AG09309 (cell line): ENCODE data around the gene GPR183.
A peak's percentile ranks its signal among the peaks of the same experiment; 100 is the strongest.

Experiments used
- DNase-seq: peaks from one replicate; pipeline ENCODE4 v3.0.0-alpha.2; 2010; ENCODE audit warnings: low read depth
- H3K4me3 ChIP-seq: 2 replicates; pipeline ENCODE4 v1.5.1; 2011; ENCODE audit warnings: mild to moderate bottlenecking, low read depth, low read length, moderate library complexity; ENCODE audit not compliant: control insufficient read depth
- TF ChIP-seq, protein P1 (sequence below): IDR thresholded peaks from 2 replicates; pipeline ENCODE4 v1.5.1; 2011; ENCODE audit warnings: mild to moderate bottlenecking, low read depth, low read length, inconsistent platforms; ENCODE audit not compliant: insufficient read depth, control insufficient read depth; ENCODE audit errors: missing control alignments

The GPR183 gene

DNA sequence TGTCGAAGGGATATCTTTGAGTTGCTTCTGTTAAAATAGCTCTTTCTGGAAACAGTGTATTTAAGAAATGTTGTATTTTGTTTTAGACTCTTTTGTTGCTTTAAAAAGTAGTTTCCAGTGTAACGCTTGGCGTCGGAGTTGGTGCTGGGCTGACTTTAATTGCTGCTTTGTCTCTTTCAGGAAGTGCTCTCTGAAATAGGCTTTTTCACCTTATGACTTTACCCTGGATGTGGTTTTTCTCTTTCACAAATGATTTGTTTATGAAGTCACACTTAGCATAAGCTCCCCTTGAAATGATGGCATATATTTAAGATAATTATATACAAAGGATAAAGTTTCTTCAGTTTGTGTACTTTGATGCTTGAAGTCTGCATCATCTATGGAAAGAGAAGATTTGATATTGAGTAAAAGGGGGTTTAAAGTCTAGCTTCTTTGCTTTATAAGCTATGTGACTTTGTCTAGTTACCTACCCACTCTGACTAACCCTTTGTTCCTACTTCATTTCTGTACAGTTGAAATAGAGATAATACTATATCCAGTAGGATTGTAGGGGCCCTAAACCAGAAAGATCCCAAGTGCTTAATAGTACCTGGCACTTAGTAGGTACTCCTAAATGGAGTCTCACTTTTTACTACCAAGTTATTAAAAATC, 48.9 kb downstream of the GPR183 start, which contains the start of gene GPR18:
TSS of gene GPR18 (minus strand) at position 170 of the 651 bp plus-strand sequence. CDS start 2,507 bp downstream, outside the sequence.
- H3K4me3 ChIP-seq, result no peak within 1 kb of the TSS
- TF ChIP-seq, protein P1, sequence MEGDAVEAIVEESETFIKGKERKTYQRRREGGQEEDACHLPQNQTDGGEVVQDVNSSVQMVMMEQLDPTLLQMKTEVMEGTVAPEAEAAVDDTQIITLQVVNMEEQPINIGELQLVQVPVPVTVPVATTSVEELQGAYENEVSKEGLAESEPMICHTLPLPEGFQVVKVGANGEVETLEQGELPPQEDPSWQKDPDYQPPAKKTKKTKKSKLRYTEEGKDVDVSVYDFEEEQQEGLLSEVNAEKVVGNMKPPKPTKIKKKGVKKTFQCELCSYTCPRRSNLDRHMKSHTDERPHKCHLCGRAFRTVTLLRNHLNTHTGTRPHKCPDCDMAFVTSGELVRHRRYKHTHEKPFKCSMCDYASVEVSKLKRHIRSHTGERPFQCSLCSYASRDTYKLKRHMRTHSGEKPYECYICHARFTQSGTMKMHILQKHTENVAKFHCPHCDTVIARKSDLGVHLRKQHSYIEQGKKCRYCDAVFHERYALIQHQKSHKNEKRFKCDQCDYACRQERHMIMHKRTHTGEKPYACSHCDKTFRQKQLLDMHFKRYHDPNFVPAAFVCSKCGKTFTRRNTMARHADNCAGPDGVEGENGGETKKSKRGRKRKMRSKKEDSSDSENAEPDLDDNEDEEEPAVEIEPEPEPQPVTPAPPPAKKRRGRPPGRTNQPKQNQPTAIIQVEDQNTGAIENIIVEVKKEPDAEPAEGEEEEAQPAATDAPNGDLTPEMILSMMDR, result no peak
- no peak for DNase-seq

DNA sequence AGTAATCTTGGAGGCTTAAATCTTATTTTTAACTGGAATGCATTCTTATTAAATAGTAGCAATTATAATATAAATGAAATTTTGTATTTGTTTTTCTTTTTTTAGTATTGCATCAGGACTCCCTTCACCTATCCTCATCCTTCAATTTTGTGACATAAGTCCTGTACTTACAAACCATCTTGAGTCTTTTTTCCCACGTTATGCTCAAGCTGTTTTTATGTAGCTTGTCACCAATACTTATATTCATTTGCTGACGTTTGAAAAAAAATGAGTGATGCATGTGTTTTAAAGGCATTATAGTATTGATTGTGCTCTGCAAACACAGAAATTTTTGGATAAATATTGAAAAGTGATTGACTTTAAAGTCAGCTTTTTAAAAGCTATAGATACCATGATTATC, 49.9 kb downstream of the GPR183 start:
- no peak overlapping the region for H3K4me3 ChIP-seq
- TF ChIP-seq, protein P1, result no peak
- DNase-seq, result no peak

- no peak overlapping the region for H3K4me3 ChIP-seq
- peak; percentile 48 for DNase-seq
- TF ChIP-seq, protein P1, result no peak
Observed at GRCh38 chr13:99256709-99257108, 50.5 kb downstream of the GPR183 start.

GRCh38 chr13:99256283-99256682, 50.9 kb downstream of the GPR183 start:
- H3K4me3 ChIP-seq, result no peak overlapping the region
- TF ChIP-seq, protein P1, result no peak
- DNase-seq, result no peak

DNA sequence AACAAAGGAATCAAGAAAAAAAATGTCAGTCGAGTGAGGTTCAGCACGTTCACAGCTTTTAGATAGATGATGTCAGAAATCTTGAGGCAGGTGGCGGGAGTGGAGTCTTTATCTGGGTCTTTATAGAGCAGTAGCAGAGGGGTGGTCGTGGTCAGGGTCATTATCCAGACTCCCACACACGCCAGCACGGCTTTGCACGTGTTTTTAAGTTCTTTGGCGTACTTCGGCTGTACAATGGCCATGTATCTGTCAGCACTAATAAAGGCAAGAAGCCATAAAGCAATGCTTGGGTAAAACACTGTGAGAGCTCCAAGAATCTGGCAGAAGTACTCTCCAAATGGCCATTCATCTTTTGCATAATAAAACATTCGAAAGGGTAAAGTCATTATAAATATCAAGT, 51.9 kb downstream of the GPR183 start:
- DNase-seq, result no peak
- H3K4me3 ChIP-seq, result no peak overlapping the region
- TF ChIP-seq, protein P1, result no peak

DNA sequence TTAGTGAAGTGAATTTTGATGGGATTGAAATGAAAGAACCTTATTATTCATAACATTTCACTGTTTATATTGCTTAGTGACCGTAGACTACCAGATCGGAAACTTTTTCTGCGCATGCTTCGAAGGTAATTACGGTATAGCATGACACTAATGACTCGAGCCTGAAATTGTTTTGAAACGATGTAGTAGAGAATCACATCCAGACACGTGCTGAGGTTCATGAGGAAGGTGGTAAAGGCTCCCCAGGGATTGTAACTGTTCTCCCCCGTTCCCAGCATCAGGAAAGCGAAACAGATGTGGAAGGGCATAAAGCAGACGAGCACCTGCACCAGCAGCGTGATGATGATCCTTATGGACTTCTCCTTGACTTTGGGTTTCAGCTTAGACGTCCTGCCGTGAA, 52.4 kb downstream of the GPR183 start:
- DNase-seq, result no peak
- TF ChIP-seq, protein P1, result no peak
- H3K4me3 ChIP-seq, result no peak overlapping the region
